MCF 10A (cell line): Measurements from ENCODE around the gene SMURF2. TPM values are rescaled to one million over a fixed set of nuclear protein-coding genes. Genes with fewer than 3 reads are reported as not detected.

Source experiments
- BruUV-seq: library from RNA; stranded (reverse); fragments of 400-500 nt; replicated peaks from 2 replicates; lab custom pipeline; 2021; lab: Mats Ljungman, UMichigan
- CTCF ChIA-PET: fragments of 300-600 bp; sonication (Branson Sonifier 250); formaldehyde crosslinking; extraction: SDS; loops from one replicate; lab custom pipeline; 2021; ENCODE audit warnings: antibody characterized with exemption, inconsistent platforms; lab: Yijun Ruan, JAX
- POLR2A ChIA-PET: fragments of 300-600, 350-650 bp; sonication (Branson Sonifier 250); formaldehyde crosslinking; extraction: SDS; loops from one replicate; lab custom pipeline; 2020; ENCODE audit warnings: antibody characterized with exemption, inconsistent platforms; lab: Yijun Ruan, JAX
- DNase-seq: peaks from one replicate; pipeline ENCODE4 v3.0.0-alpha.2; 2018; ENCODE audit not compliant: unreplicated experiment
- H3K27ac Mint-ChIP-seq: one replicate; pipeline ENCODE4 v1.8.0; 2022; ENCODE audit warnings: mild to moderate bottlenecking, low read depth, mixed read lengths; ENCODE audit not compliant: unreplicated experiment
- H3K27me3 Mint-ChIP-seq: one replicate; pipeline ENCODE4 v1.8.0; 2022; ENCODE audit warnings: mixed read lengths; ENCODE audit not compliant: insufficient read depth, unreplicated experiment
- H3K36me3 Mint-ChIP-seq: one replicate; pipeline ENCODE4 v1.8.0; 2022; ENCODE audit warnings: mild to moderate bottlenecking, moderate library complexity, mixed read lengths; ENCODE audit not compliant: insufficient read depth, unreplicated experiment
- H3K4me1 Mint-ChIP-seq: one replicate; pipeline ENCODE4 v1.8.0; 2022; ENCODE audit warnings: mixed read lengths; ENCODE audit not compliant: insufficient read depth, unreplicated experiment
- H3K4me3 Mint-ChIP-seq: one replicate; pipeline ENCODE4 v1.8.0; 2022; ENCODE audit warnings: mild to moderate bottlenecking, moderate library complexity, mixed read lengths; ENCODE audit not compliant: unreplicated experiment
- H3K9me3 Mint-ChIP-seq: one replicate; pipeline ENCODE4 v1.8.0; 2022; ENCODE audit warnings: mixed read lengths; ENCODE audit not compliant: unreplicated experiment
- intact Hi-C: fragments of 100-400 bp; cut with micrococcal nuclease; formaldehyde crosslinking; loops from 2 replicates; pipeline ENCODE4 v1.14.1; 2022
- microRNA-seq: library from miRNA; unstranded; fragments of <30 nt; microRNA quantifications from one replicate; pipeline ENCODE4 v1.2.0, GENCODE V29; 2022
- total RNA-seq: library from RNA; stranded (reverse); gene quantifications from 2 replicates; pipeline ENCODE4 v1.2.3, GENCODE V29; 2022
- TF ChIP-seq, protein P1 (sequence below): fragments of 200-600 bp; IDR thresholded peaks from one replicate; pipeline ENCODE4 v1.8.0; 2022; ENCODE audit warnings: antibody characterized with exemption, mild to moderate bottlenecking; ENCODE audit not compliant: unreplicated experiment

SMURF2 gene
- total RNA-seq, 1 experiment from 2014 or later = 55.8 TPM

DNA sequence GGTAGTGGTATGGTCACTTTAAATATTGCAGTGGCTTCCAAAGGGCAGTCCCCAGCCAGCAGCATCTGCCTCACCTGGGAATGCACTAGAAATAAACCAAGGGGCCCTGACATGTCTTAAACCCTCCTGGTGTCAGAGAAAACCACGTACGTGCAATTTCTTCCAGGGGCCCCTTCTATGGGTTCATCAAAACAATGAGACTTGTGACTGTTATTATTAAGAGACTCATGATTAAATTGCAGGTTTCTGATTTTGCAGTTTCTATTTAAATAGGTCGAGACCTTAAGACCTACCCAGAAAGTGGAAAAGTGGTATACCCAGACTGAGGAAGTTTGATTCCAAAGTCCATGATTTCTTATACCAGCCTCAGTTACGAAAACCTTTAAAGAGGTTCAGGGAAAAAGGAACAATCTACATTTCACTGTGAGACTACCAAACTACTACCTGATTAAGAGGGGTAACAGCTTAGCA lies 164.5 kb downstream of the SMURF2 start:
- Mint-ChIP-seq H3K27me3 (no peaks in the 10 kb centered on the region), H3K36me3 (peaks cover 80% of the 10 kb centered on the region), H3K27ac (peak overlapping the region; percentile 98), H3K4me1 (peaks cover 45% of the 10 kb centered on the region), H3K4me3 (peak overlapping the region; percentile 100), H3K9me3 (no peaks in the 10 kb centered on the region)
- no TSS peak for BruUV-seq
- no peak for DNase-seq
- TF ChIP-seq, protein P1, sequence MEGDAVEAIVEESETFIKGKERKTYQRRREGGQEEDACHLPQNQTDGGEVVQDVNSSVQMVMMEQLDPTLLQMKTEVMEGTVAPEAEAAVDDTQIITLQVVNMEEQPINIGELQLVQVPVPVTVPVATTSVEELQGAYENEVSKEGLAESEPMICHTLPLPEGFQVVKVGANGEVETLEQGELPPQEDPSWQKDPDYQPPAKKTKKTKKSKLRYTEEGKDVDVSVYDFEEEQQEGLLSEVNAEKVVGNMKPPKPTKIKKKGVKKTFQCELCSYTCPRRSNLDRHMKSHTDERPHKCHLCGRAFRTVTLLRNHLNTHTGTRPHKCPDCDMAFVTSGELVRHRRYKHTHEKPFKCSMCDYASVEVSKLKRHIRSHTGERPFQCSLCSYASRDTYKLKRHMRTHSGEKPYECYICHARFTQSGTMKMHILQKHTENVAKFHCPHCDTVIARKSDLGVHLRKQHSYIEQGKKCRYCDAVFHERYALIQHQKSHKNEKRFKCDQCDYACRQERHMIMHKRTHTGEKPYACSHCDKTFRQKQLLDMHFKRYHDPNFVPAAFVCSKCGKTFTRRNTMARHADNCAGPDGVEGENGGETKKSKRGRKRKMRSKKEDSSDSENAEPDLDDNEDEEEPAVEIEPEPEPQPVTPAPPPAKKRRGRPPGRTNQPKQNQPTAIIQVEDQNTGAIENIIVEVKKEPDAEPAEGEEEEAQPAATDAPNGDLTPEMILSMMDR = no peak
- CTCF ChIA-PET = interaction anchor here (0.5 to 4.5 kb wide), 4 partner anchors 12 to 606 kb away, joined by 3 to 23 read pairs (median 4); no protein-coding TSS in a partner anchor
- intact Hi-C loops = loop anchor here (1.0 to 5.0 kb wide), 3 partner anchors 8 to 190 kb away; no protein-coding TSS in a partner anchor
- POLR2A ChIA-PET = interaction anchor here (0.6 to 5.2 kb wide), 11 partner anchors 8 to 951 kb away, joined by 3 to 225 read pairs (median 4); partner anchors contain the start of genes CEP95 and DDX5

- no peaks in the 10 kb centered on the region for H3K27me3 Mint-ChIP-seq
- no peaks in the 10 kb centered on the region for H3K9me3 Mint-ChIP-seq
- H3K4me1 Mint-ChIP-seq = peaks cover 39% of the 10 kb centered on the region
- H3K36me3 Mint-ChIP-seq = peaks cover 80% of the 10 kb centered on the region
- ChIA-PET POLR2A (interaction anchor here (0.6 to 5.2 kb wide), 22 partner anchors 8 to 951 kb away, joined by 3 to 225 read pairs (median 4); partner anchors contain the start of genes CEP95, DDX5 and MILR1), CTCF (interaction anchor here (0.5 to 4.5 kb wide), 5 partner anchors 12 to 607 kb away, joined by 3 to 23 read pairs (median 3); no protein-coding TSS in a partner anchor)
- intact Hi-C loops = loop anchor here (1.0 to 5.0 kb wide), 3 partner anchors 8 to 190 kb away; no protein-coding TSS in a partner anchor
- peak within 1 kb of the TSS; percentile 98 for H3K27ac Mint-ChIP-seq
- TF ChIP-seq, protein P1 = peak; percentile 38
- peak; percentile 94 for DNase-seq
- BruUV-seq = TSS peak; percentile 87
- H3K4me3 Mint-ChIP-seq = peak within 1 kb of the TSS; percentile 100
Measured at GRCh38 chr17:64496786-64497564, 165.1 kb downstream of the SMURF2 start, which contains the start of gene POLG2. Gene POLG2 (minus strand): TSS chr17:64497054. CDS start chr17:64496968, 86 bp downstream.

- Mint-ChIP-seq H3K4me3 (peak overlapping the region; percentile 100), H3K27me3 (no peaks in the 10 kb centered on the region), H3K36me3 (peaks cover 80% of the 10 kb centered on the region), H3K27ac (peak overlapping the region; percentile 98), H3K4me1 (peaks cover 32% of the 10 kb centered on the region), H3K9me3 (no peaks in the 10 kb centered on the region)
- no peak for DNase-seq
- ChIA-PET CTCF (interaction anchor here (0.6 to 4.5 kb wide), 3 partner anchors 48 to 77 kb away, joined by 3 to 23 read pairs (median 5); no protein-coding TSS in a partner anchor), POLR2A (interaction anchor here (0.6 to 5.2 kb wide), 17 partner anchors 8 to 658 kb away, joined by 3 to 225 read pairs (median 4); partner anchors contain the start of genes CEP95, DDX5 and MILR1)
- TF ChIP-seq, protein P1 = no peak
- intact Hi-C loops = loop anchor here (2.0 to 5.0 kb wide), 2 partner anchors 76 to 189 kb away; no protein-coding TSS in a partner anchor
- no TSS peak for BruUV-seq
Measured at GRCh38 chr17:64496348-64496785, 165.7 kb downstream of the SMURF2 start.

Small RNA genes within 50 kb of the gene (microRNA-seq; reads per million reads assigned to microRNA genes)
- gene MIR3064 (4.4 reads per million, percentile 32 among the genes with 10 or more reads in this experiment), gene MIR5047 (not detected)

Other genes with a start within 250 kb of the SMURF2 start
- gene MILR1, start 213.2 kb downstream of the SMURF2 start, total RNA-seq = 9.8 and 15.8 TPM in 2 replicates
- 27.5 and 29.4 TPM in 2 replicates for gene POLG2, start 165.3 kb downstream of the SMURF2 start, total RNA-seq
- 832 and 905 TPM in 2 replicates for gene DDX5, start 156.0 kb downstream of the SMURF2 start, total RNA-seq
- 57.2 and 61.6 TPM in 2 replicates for gene CEP95, start 155.3 kb downstream of the SMURF2 start, total RNA-seq